T47D (cell line): ENCODE results near the gene TIAM2.

ENCODE experiments used
- DNase-seq, 2 experiments: peaks; one replicate each; pipeline versions ENCODE4 v3.0.0 to v3.0.0-alpha.2; 2011 to 2012; ENCODE audit warnings: low read depth in 1 of 2, low spot score in 1 of 2
- JUND ChIP-seq: IDR thresholded peaks from 2 replicates; pipeline ENCODE4 v1.6.1; 2012; ENCODE audit warnings: low read depth
- in situ Hi-C: cut with HindIII; loops from 2 replicates; pipeline ENCODE4 v1.10.0; 2016; ENCODE audit warnings: low sequenced_read_pairs, low pct_unique_long_range_greater_than_20kb

TIAM2 gene

GRCh38 chr6:155248008-155249001, 253.2 kb downstream of the TIAM2 start:
- in situ Hi-C loops: no loop called here
- DNase-seq: peak; percentile 55 to 57

GRCh38 chr6:155250701-155251381, 255.7 kb downstream of the TIAM2 start:
- TF ChIP-seq JUND: no peak
- in situ Hi-C loops: no loop called here
- DNase-seq: no peak

More at GRCh38 chr6:155248008-155249001, 253.2 kb downstream of the TIAM2 start:
- no peak for TF ChIP-seq JUND

DNA sequence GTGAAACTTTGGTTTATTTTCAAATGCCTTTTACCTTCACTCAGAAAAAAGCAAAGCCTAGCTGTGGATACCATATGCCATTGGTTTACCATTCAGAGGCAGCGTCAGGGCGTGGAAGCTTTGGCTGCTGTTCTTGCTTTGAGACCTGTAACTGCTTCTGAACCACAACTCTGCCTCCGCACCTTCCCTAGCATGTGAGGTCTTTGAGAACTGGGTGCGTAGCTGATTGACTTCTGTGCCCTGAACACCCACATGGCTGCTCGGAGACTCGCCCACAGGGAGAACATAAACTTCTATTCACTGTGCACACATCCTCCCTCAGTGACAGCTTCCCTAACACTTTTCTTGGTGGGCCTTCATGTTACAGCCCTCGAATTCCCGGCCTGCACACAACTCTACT, 257.5 kb downstream of the TIAM2 start:
- TF ChIP-seq JUND: no peak
- in situ Hi-C loops: no loop called here
- no peak for DNase-seq

DNA sequence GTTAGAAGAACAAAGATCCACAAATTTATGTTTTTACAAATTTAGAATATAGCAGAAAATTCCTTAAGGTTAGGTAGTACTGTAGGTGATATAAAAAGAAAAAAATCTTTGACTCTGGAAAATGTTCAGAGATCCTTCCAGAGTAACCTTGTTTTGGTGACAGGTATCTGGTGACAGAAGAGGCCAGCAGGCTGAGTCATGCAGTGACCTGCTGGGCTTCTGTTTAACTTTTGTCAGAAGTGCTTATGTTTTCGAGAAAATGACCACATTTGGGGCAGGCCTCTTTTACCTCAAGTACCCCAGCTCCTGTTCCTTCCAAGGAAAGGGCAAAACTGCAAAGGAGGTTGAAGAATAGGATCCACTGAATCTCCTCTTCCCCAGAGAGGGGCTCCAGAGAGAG, 258.2 kb downstream of the TIAM2 start:
- no peak for TF ChIP-seq JUND
- no peak for DNase-seq
- in situ Hi-C loops: no loop called here

- TF ChIP-seq JUND: no peak
- in situ Hi-C loops: no loop called here
- DNase-seq: no peak
These were observed 259.0 kb downstream of the TIAM2 start for GRCh38 chr6:155254139-155254538.

GRCh38 chr6:155256122-155256795, 261.1 kb downstream of the TIAM2 start:
- in situ Hi-C loops: no loop called here
- no peak for DNase-seq
- TF ChIP-seq JUND: no peak

DNA sequence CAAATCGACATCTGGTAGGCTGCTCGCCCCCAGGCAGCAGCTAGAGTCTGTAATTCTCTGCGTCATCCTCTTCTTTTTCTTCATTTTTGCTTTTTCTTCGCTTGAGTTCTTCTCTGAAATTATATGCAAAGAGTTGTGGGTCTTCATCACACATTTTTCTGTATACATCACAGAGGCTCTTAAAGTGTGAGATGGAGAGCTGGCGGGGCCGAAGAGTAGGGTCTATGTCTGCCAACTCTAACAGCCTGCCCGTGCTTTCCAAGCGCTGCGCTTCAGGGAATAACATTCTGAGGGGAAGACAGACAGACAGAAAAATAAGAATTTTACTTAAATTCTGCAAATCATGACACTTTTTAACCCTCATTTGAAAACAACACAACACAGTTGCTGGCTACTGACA, 262.7 kb downstream of the TIAM2 start:
- in situ Hi-C loops: no loop called here
- DNase-seq: no peak
- TF ChIP-seq JUND: no peak

- in situ Hi-C loops: no loop called here
- TF ChIP-seq JUND: no peak
- no peak for DNase-seq
These were observed 264.1 kb downstream of the TIAM2 start for GRCh38 chr6:155259204-155259603.

DNA sequence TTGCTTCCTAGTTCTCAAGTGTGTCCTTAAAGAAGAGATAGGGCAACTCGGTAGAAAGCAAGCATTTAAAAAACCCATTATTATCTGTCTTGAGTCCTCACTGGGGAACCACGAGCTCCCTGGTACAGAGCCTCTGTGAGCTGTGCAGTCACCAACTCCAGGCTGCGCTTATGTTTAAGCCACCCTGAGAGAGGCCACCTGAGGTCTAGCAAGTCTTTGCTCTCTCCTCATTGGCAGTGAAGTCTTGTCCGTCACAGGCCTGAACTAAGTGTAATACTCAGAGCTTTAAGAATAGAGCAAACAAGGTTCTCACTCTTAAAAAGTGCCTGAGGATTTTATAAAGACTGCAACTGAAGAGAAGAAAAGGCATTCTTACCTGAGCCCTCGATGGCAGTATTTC, 264.8 kb downstream of the TIAM2 start:
- in situ Hi-C loops: no loop called here

DNA sequence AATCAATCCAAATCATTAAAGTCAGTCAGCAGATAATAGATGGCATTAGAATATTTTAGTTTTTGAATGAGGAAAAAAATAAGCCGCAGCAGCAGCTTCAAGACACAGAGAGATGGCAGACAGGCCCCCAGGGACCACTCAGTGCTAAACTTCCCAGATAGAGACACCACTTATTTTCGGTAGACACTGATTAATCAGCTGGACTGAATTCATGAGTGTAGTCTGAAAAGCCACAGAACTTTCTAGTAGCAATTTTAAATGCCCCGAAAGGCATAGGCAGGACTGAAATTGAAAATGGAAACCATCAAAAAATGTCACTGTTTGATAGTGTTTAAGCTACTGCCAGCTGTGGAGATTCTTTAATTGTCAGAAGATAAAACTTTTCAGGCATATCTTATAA, 265.6 kb downstream of the TIAM2 start:
- DNase-seq: no peak
- no peak for TF ChIP-seq JUND
- in situ Hi-C loops: no loop called here

More for the DNA sequence above, 264.8 kb downstream of the TIAM2 start:
- no peak for DNase-seq
- TF ChIP-seq JUND: no peak

- DNase-seq: peak in 1 of 2 experiments; percentile 17
- no peak for TF ChIP-seq JUND
- in situ Hi-C loops: no loop called here
These were observed 266.2 kb downstream of the TIAM2 start for GRCh38 chr6:155261111-155261900.

DNA sequence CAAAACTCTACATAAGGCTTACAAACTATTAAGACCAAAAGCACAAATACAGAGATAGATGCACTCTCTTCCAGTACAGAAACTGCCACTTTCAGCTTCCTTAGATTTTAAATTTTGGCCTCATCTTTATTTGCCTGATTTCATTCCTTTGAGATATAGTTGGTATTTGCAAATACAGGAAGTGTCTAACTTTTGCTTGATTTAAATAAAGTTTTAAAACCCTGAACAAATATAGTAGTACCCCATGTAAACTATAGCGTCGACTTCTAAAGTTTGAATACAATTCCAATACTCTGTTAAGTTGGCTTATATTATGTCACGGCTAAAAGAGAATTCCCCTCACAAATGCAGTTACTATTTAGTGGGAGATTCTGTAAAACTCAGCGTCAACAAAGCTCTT, 267.5 kb downstream of the TIAM2 start:
- in situ Hi-C loops: no loop called here
- TF ChIP-seq JUND: no peak
- no peak for DNase-seq
